Psoas muscle (tissue), 8 donors: ENCODE results near the gene MGLL. TPM values are rescaled to one million over a fixed set of nuclear protein-coding genes. Genes with fewer than 3 reads are reported as not detected.
A peak's percentile ranks its signal among the peaks of the same experiment; 100 is the strongest.

Source experiments
- ATAC-seq, 4 donors: fragments of 200-7000 bp; cut with Tn5 transposase; one replicate each; pipeline ENCODE4 v1.9.1; 2020; ENCODE audit warnings: moderate library complexity in 3 of 4, mild to moderate bottlenecking in 2 of 4
- DNase-seq, 2 donors: peaks; one replicate each; pipeline ENCODE4 v3.0.0-alpha.2; 2020
- H3K27ac ChIP-seq: fragments of 200-600 bp; one replicate; pipeline ENCODE4 v1.8.0; 2022
- H3K27me3 ChIP-seq, 3 donors: fragments of 200-600 bp in 1 of 3; one replicate each; pipeline versions ENCODE4 v1.6.1 to v1.8.0; 2013 to 2022; ENCODE audit warnings: low read length in 2 of 3, mild to moderate bottlenecking in 2 of 3, moderate library complexity in 1 of 3; ENCODE audit not compliant: insufficient read depth in 3 of 3
- H3K36me3 ChIP-seq, 2 donors: fragments of 200-600 bp in 1 of 2; one replicate each; pipeline versions ENCODE4 v1.6.1 to v1.8.0; 2013 to 2022; ENCODE audit warnings: low read depth in 1 of 2, mild to moderate bottlenecking in 1 of 2, moderate library complexity in 1 of 2; ENCODE audit not compliant: insufficient read depth in 1 of 2
- H3K4me1 ChIP-seq: fragments of 200-600 bp; one replicate; pipeline ENCODE4 v1.8.0; 2022
- H3K4me3 ChIP-seq: fragments of 200-600 bp; one replicate; pipeline ENCODE4 v1.8.0; 2022; ENCODE audit warnings: mild to moderate bottlenecking
- H3K9me3 ChIP-seq: fragments of 200-600 bp; one replicate; pipeline ENCODE4 v1.8.0; 2022
- WGBS, 3 donors: extraction: QIAGEN DNeasy Blood & Tissue Kit; methylation state at CpG; one replicate each; pipeline versions ENCODE4 v1.1.6 to v1.1.7; 2013; 5-methylcytosine and 5-hydroxymethylcytosine counted together
- intact Hi-C, 2 donors: fragments of 100-400 bp; cut with DNase I; formaldehyde crosslinking; loops; one replicate each; pipeline versions ENCODE4 v1.11.0 to v1.14.2; 2022
- polyA plus RNA-seq, 3 donors: library from polyadenylated mRNA; stranded (reverse); fragments of 200-250 nt; gene quantifications; one replicate each; pipeline ENCODE4 v1.2.3, GENCODE V29; 2013
- total RNA-seq, 4 donors: library from RNA; stranded (reverse); fragmentation: NEBNext Ultra II Directional in 2 of 4; extraction: Animal tissue kit (Norgen Biotek cat#: 25700) in 2 of 4; gene quantifications; one replicate each; pipeline versions ENCODE4 v1.2.1 to v1.2.4, GENCODE V29; 2021 to 2023
- TF ChIP-seq, protein P1 (sequence below): fragments of 200-600 bp; IDR thresholded peaks from one replicate; pipeline ENCODE4 v1.8.0; 2022; ENCODE audit warnings: antibody characterized with exemption
- donor health status: healthy with polysubstance abuse.
- donor health status: DM: no; HTN: no; CAD: no; lungs with moderate emphysema.
- donor health status: Bipolar disorder and iron deficiency.
- donor health status: healthy.
- donor health status: DM: yes; HTN: yes; CAD: no.
- donor health status: DM: no; HTN: no; CAD: no.
- donor health status: DM: no; HTN: no; CAD: no.
- donor health status: DM: yes; HTN: yes; CAD: no.

MGLL gene
- total and polyA plus RNA-seq, 7 donors: 32.8 to 85.6 (median 63.0) TPM

DNA sequence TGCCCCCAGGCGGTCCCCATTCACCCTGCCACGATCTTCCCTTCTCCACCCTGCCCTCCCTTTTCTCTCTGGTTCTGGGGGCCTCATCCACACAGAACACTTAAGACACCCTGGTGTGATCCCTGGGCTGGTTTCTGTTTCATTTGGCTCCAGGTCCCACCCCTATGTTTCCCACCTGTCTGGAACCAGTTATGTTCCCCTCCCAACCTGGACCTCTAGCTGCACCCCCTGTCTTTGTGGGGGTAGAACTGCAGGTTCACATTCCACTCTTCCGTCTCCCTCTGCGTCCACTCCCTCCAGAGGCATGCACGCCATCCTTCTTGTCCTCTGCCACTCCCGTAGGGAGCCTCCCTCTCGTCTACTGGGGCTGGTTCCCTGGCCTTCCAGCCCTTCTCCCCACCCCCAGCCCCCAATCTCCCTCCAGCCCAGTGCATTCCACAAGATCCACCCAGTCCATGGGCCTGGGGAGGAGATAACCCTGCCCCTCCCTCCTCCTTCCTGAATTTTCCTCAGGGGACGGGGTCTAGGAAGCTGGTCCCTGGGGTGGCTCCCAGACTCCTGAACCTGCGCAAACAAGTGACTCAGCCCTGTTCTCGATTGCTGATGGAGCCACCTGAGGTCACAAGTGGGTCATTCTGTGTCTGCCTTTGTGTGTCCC lies 75.8 kb downstream of the MGLL start:
- H3K4me1 ChIP-seq: peaks cover 58% of the 10 kb centered on the region
- H3K36me3 ChIP-seq: no peaks in the 10 kb centered on the region
- DNase-seq (peak in 1 of 2 donors; percentile 65), ATAC-seq (peak in 3 of 4 donors; percentile 10 to 30 (median 12))
- no peaks in the 10 kb centered on the region for H3K27me3 ChIP-seq
- H3K27ac ChIP-seq: peak overlapping the region; percentile 70
- no peaks in the 10 kb centered on the region for H3K9me3 ChIP-seq
- intact Hi-C loops: loop anchor here (5.0 kb wide), 3 partner anchors 46 to 76 kb away; partner anchors contain the start of gene MGLL (in 1 of the 2)
- H3K4me3 ChIP-seq: no peak overlapping the region
- 75 to 83% (median 76%) methylated on average over 10 of the region's 10 CpGs for WGBS, 3 donors
- TF ChIP-seq, protein P1, sequence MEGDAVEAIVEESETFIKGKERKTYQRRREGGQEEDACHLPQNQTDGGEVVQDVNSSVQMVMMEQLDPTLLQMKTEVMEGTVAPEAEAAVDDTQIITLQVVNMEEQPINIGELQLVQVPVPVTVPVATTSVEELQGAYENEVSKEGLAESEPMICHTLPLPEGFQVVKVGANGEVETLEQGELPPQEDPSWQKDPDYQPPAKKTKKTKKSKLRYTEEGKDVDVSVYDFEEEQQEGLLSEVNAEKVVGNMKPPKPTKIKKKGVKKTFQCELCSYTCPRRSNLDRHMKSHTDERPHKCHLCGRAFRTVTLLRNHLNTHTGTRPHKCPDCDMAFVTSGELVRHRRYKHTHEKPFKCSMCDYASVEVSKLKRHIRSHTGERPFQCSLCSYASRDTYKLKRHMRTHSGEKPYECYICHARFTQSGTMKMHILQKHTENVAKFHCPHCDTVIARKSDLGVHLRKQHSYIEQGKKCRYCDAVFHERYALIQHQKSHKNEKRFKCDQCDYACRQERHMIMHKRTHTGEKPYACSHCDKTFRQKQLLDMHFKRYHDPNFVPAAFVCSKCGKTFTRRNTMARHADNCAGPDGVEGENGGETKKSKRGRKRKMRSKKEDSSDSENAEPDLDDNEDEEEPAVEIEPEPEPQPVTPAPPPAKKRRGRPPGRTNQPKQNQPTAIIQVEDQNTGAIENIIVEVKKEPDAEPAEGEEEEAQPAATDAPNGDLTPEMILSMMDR: peak; percentile 25

DNA sequence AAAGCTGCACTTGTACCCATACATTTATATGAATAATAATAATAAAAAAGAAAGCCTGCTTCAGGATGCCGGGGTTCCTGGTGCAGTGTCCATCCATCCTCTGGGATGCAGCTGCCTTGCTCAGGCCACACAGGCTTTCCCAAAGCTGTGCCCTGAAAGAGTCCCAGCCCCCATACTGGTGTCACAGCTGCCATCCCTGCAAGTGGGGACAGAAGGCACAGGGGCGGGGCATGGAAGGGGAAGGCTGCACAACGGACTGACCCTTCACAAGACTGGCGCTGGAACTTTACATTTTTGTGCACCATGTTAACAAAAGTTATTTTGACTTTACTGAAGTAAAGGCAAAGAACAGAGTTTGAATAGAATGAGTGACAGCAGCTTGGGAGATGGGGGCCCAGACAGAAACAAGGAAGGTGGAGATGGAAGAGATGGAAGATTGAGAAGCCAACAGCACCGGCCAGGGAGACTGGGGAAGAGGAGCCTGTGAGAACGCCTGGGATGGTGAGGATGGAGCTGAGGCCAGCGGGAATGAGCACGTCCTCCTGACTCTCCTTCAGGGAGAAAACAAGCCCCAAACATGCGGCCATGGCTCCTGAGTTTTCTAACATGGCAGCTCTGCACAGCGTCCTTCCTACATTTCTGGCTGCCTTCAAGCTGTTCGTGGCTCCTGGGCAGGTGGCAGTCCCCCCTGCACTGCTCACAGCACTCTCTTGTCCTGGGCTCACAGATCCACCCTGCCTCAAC lies 76.5 kb downstream of the MGLL start:
- Histone ChIP-seq H3K4me1 (peaks cover 52% of the 10 kb centered on the region), H3K27me3 (no peaks in the 10 kb centered on the region), H3K36me3 (no peaks in the 10 kb centered on the region), H3K9me3 (no peaks in the 10 kb centered on the region), H3K4me3 (no peak overlapping the region), H3K27ac (peak overlapping the region; percentile 70)
- TF ChIP-seq, protein P1: no peak
- DNase-seq (no peak), ATAC-seq (no peak)
- intact Hi-C loops: loop anchor here (5.0 kb wide), 3 partner anchors 46 to 76 kb away; partner anchors contain the start of gene MGLL (in 1 of the 2)
- WGBS, 3 donors: 70 to 78% (median 73%) methylated on average over 11 of the region's 11 CpGs

DNA sequence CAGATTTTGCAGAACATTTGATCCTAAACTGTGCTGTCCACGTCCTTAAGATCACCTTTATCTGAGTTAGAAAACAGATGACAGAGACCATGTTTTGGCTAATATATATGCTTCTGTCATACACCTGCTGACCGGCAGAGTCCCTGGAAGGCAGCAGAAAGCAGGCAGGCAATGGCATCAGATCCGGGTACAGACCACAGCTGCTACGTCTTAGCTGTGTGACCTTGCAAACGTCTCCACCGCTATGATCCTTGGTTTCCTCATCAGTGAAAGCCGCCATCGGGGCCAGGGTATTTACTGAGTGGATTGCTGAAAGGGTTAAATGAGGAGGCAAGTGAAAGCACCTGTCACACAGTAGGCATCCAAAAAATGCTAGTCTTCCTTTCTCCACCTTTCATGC lies 77.4 kb downstream of the MGLL start:
- Histone ChIP-seq H3K27ac (peak overlapping the region; percentile 69), H3K27me3 (no peaks in the 10 kb centered on the region), H3K4me1 (peaks cover 42% of the 10 kb centered on the region), H3K9me3 (no peaks in the 10 kb centered on the region), H3K36me3 (no peaks in the 10 kb centered on the region), H3K4me3 (no peak overlapping the region)
- intact Hi-C loops: loop anchor here (5.0 kb wide), 3 partner anchors 47 to 77 kb away; partner anchors contain the start of gene MGLL (in 1 of the 2)
- DNase-seq (no peak), ATAC-seq (peak in 3 of 4 donors; percentile 40 to 48 (median 44))
- TF ChIP-seq, protein P1: no peak
- WGBS, 3 donors: 33 to 44% (median 35%) methylated on average over 8 of the region's 8 CpGs

DNA sequence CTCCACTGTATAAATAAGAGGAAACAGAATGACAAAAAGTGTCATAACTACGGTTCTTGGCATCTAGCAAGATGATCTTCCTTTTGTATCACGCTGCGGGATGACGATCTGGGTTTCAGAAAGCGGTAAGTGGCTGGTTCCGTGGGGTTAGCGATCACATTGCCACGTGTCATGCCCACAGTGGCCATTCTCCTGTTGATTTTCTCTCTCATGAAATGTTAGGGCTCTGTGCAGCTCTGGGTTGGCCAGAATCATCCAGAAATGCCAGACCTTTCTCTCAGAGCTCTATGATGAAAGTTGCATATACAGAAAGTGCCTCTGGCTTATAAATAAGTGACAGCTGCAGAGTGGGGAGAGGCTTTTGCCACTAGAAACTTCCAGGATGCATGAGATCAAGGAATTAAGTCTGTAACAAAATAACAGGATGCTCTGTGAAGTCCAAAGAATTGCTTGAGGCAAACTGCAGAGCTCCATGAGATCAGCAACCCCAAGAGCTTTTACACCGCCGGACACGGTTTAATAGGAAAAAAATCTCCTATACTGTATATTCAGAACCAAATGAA lies 78.0 kb downstream of the MGLL start:
- intact Hi-C loops: no loop called here
- H3K9me3 ChIP-seq: no peaks in the 10 kb centered on the region
- peak overlapping the region; percentile 69 for H3K27ac ChIP-seq
- TF ChIP-seq, protein P1: no peak
- H3K27me3 ChIP-seq: no peaks in the 10 kb centered on the region
- no peaks in the 10 kb centered on the region for H3K36me3 ChIP-seq
- no peak overlapping the region for H3K4me3 ChIP-seq
- peaks cover 37% of the 10 kb centered on the region for H3K4me1 ChIP-seq
- ATAC-seq: no peak
- WGBS, 3 donors: 39 to 50% (median 42%) methylated on average over 11 of the region's 11 CpGs
- DNase-seq: no peak
